ENCODE results near the gene TRAF3IP1. TPM values are rescaled to one million over a fixed set of nuclear protein-coding genes. Genes with fewer than 3 reads are reported as not detected.

Gene TRAF3IP1
- total and polyA plus RNA-seq, 2 donors, result 2.7 to 5.1 TPM

DNA sequence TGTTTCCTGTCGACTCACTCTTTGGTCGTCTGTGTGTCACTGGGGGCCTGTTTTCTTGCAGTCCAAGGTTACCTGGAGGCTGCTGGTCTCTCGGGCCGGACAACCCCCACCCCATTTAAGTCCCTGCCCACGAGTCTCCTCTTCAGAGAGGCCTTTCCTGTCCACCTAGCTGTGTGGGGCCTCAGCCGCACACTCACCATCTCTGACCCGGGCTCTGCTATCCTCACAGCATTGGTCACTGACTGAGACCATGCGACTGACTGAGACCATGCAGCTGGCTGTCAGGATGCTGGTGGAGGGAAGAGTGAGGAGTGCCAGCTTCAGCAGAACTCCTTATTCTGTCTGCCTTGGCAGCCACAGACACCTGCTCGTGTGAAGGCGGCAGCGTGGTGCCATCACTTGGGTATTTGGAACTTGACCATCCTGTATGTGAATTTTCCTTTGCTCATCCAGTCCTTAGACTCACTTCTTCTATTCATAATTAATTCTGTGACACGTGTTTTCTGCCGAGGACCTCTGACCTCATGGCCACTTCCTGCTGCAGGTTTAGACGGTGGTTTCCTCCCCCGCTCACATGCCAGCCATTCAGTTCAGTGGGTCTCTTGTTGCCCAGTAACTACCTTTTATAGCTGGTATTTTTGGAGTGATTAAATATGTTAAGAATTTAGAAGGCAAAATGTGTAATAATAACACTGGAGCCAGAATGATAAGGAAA lies 58.9 kb downstream of the TRAF3IP1 start:
- H3K4me1 ChIP-seq (ENCODE audit: control insufficient read depth in 2 of 2, insufficient read depth in 2 of 2, low read length in 2 of 2), result peaks cover 0 to 10% of the 10 kb centered on the region in 2 donors
- H3K27ac ChIP-seq (ENCODE audit: low read depth in 1 of 2, low read length in 1 of 2), result no peak overlapping the region
- 69% methylated on average over 15 of the region's 15 CpGs for WGBS

DNA sequence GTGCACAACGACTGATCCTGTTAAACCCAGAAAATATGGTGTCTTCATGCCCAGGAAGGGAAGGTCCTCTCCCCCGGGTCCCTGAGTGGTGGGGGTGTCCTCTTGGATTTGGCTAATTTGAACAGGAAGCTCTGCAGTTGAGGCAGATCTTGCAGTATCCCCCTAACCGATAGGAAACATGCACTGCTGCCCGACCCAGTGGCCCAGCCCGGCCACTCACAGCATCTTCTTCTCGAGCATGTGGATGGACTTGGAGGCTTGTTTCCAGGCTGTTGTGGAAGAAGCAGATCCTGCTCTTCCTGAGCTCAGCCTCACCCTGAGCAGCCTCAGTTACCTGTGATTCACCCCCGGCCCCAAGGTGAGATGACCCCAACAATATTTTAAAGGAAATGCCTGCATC lies 60.0 kb downstream of the TRAF3IP1 start:
- Histone ChIP-seq H3K36me3 (ENCODE audit: control insufficient read depth in 2 of 2, insufficient read depth in 2 of 2, low read length in 1 of 2) (no peaks in the 10 kb centered on the region), H3K27ac (ENCODE audit: low read depth in 1 of 2, low read length in 1 of 2) (no peak overlapping the region), H3K4me3 (ENCODE audit: low read length in 2 of 2) (no peak overlapping the region), H3K9me3 (ENCODE audit: control insufficient read depth in 2 of 2, insufficient read depth in 1 of 2, low read length in 1 of 2) (no peaks in the 10 kb centered on the region), H3K4me1 (ENCODE audit: control insufficient read depth in 2 of 2, insufficient read depth in 2 of 2, low read length in 2 of 2) (peaks cover 0 to 10% of the 10 kb centered on the region in 2 donors), H3K27me3 (ENCODE audit: control insufficient read depth in 2 of 2, insufficient read depth in 1 of 2, low read length in 1 of 2) (no peaks in the 10 kb centered on the region)
- 98% methylated on average over 7 of the region's 7 CpGs for WGBS
- DNase-seq (ENCODE audit: low read depth in 6 of 9, low spot score in 9 of 9), result no peak

More for the DNA sequence above, 58.9 kb downstream of the TRAF3IP1 start:
- H3K27me3 ChIP-seq (ENCODE audit: control insufficient read depth in 2 of 2, insufficient read depth in 1 of 2, low read length in 1 of 2), result no peaks in the 10 kb centered on the region
- no peaks in the 10 kb centered on the region for H3K36me3 ChIP-seq (ENCODE audit: control insufficient read depth in 2 of 2, insufficient read depth in 2 of 2, low read length in 1 of 2)
- no peaks in the 10 kb centered on the region for H3K9me3 ChIP-seq (ENCODE audit: control insufficient read depth in 2 of 2, insufficient read depth in 1 of 2, low read length in 1 of 2)
- no peak overlapping the region for H3K4me3 ChIP-seq (ENCODE audit: low read length in 2 of 2)
- DNase-seq (ENCODE audit: low read depth in 6 of 9, low spot score in 9 of 9), result peak in 1 of 9 donors; percentile 25

DNA sequence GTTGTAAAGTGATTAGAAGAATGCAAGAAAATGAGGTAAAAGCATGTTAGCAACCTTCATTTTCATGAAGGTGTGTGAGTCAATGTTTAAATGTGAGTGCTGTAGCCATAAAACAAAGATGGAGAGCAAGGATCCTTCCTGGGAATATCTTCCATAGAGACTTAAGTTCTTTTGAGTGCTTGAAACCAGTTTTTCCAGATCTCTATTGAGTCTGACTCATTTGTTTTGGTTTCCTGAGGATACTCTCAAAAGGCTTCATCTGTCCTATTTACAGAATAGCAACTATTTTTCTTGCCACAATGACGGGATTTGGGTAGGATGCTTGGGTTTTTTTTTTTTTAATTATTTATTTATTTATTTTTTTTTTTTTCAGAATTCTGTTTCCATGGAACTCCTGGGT lies 60.5 kb downstream of the TRAF3IP1 start:
- Histone ChIP-seq H3K9me3 (ENCODE audit: control insufficient read depth in 2 of 2, insufficient read depth in 1 of 2, low read length in 1 of 2) (no peaks in the 10 kb centered on the region), H3K4me3 (ENCODE audit: low read length in 2 of 2) (no peak overlapping the region), H3K36me3 (ENCODE audit: control insufficient read depth in 2 of 2, insufficient read depth in 2 of 2, low read length in 1 of 2) (no peaks in the 10 kb centered on the region), H3K4me1 (ENCODE audit: control insufficient read depth in 2 of 2, insufficient read depth in 2 of 2, low read length in 2 of 2) (peaks cover 0 to 10% of the 10 kb centered on the region in 2 donors), H3K27me3 (ENCODE audit: control insufficient read depth in 2 of 2, insufficient read depth in 1 of 2, low read length in 1 of 2) (no peaks in the 10 kb centered on the region), H3K27ac (ENCODE audit: low read depth in 1 of 2, low read length in 1 of 2) (no peak overlapping the region)
- no peak for DNase-seq (ENCODE audit: low read depth in 6 of 9, low spot score in 9 of 9)
- WGBS, result 90% methylated on average over 1 of the region's 1 CpG

DNA sequence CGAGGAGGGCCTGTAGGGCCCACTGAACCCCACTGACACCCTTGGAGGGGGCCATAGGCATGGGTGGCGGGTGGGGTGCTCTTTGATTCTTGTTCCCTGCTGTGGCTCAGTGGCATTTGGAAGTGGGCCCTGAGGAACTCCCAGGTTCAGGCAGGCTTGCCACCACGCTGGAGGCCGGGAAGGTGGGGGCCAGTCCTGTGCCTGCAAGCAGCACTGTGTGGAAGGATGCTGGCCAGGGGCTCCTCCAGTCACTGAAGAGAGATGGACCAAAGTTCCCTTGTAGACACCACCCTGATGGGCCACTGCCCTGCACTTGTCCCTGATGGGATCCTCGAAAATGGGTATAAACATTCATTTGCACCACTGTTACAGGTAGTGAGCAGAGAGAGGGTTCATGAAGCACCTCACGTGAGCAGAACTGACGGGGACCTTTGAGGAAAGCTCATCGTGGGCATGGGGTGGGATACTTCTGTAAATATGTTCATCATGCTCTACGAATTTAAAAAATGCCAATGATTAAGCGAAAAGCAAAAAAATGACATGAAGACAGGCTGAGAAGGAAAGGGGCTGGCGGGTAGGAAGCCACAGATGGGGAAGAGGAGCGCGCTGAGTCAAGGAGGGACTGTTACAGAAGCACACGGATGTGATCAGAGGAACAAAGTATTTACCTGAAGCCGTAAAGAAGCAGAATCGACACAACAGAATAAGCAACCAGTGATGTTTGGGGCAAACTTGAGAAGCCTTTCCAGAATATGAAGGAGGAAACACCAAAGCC lies 61.2 kb downstream of the TRAF3IP1 start:
- Histone ChIP-seq H3K4me3 (ENCODE audit: low read length in 2 of 2) (no peak overlapping the region), H3K9me3 (ENCODE audit: control insufficient read depth in 2 of 2, insufficient read depth in 1 of 2, low read length in 1 of 2) (no peaks in the 10 kb centered on the region), H3K4me1 (ENCODE audit: control insufficient read depth in 2 of 2, insufficient read depth in 2 of 2, low read length in 2 of 2) (peaks cover 0 to 10% of the 10 kb centered on the region in 2 donors), H3K27ac (ENCODE audit: low read depth in 1 of 2, low read length in 1 of 2) (no peak overlapping the region), H3K36me3 (ENCODE audit: control insufficient read depth in 2 of 2, insufficient read depth in 2 of 2, low read length in 1 of 2) (no peaks in the 10 kb centered on the region), H3K27me3 (ENCODE audit: control insufficient read depth in 2 of 2, insufficient read depth in 1 of 2, low read length in 1 of 2) (no peaks in the 10 kb centered on the region)
- no peak for DNase-seq (ENCODE audit: low read depth in 6 of 9, low spot score in 9 of 9)
- WGBS, result 50% methylated on average over 16 of the region's 16 CpGs

DNA sequence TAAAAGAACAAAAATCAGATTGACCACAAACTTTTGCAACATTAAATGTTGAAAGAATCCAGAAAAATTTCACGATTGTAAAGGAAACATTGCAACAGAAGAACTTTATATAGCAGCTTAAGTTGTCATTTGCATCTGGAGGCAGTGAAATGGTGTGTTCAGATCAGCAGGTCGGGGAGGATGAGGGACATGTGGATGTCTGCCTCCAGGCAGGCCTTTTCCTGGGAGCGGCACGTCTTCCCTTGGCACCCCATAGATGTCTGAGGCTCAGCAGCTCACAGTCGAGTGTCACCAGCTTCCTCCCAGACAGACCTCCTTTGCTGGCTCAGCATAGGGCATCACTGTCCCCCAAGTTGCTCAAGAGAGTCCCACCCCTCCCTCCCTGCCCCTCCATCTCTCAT lies 62.1 kb downstream of the TRAF3IP1 start:
- DNase-seq (ENCODE audit: low read depth in 6 of 9, low spot score in 9 of 9), result no peak
- 81% methylated on average over 5 of the region's 5 CpGs for WGBS
- Histone ChIP-seq H3K36me3 (ENCODE audit: control insufficient read depth in 2 of 2, insufficient read depth in 2 of 2, low read length in 1 of 2) (no peaks in the 10 kb centered on the region), H3K4me1 (ENCODE audit: control insufficient read depth in 2 of 2, insufficient read depth in 2 of 2, low read length in 2 of 2) (peaks cover 0 to 10% of the 10 kb centered on the region in 2 donors), H3K4me3 (ENCODE audit: low read length in 2 of 2) (no peak overlapping the region), H3K27me3 (ENCODE audit: control insufficient read depth in 2 of 2, insufficient read depth in 1 of 2, low read length in 1 of 2) (no peaks in the 10 kb centered on the region), H3K9me3 (ENCODE audit: control insufficient read depth in 2 of 2, insufficient read depth in 1 of 2, low read length in 1 of 2) (no peaks in the 10 kb centered on the region), H3K27ac (ENCODE audit: low read depth in 1 of 2, low read length in 1 of 2) (no peak overlapping the region)

DNA sequence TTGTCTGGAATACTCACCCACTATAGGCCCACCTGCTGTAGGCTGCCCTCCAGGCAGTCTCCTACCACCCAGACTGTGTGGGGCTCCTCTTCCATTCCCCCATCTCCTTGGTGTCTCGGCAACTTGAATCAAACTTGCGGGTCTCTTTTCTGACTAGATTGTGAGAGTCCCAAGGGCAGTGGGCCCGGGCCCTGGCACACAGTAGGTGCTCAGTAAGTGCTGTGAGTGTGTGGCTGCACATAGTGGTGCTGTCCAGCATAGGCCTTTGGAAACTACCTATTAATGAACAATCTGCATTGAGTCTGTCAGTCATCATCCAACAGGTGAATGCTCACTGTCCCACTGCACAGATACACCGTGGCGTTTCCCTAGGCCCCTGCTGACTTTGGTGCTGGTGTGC lies 62.8 kb downstream of the TRAF3IP1 start:
- no peaks in the 10 kb centered on the region for H3K9me3 ChIP-seq (ENCODE audit: control insufficient read depth in 2 of 2, insufficient read depth in 1 of 2, low read length in 1 of 2)
- peaks cover 0 to 10% of the 10 kb centered on the region in 2 donors for H3K4me1 ChIP-seq (ENCODE audit: control insufficient read depth in 2 of 2, insufficient read depth in 2 of 2, low read length in 2 of 2)
- DNase-seq (ENCODE audit: low read depth in 6 of 9, low spot score in 9 of 9), result no peak
- no peaks in the 10 kb centered on the region for H3K36me3 ChIP-seq (ENCODE audit: control insufficient read depth in 2 of 2, insufficient read depth in 2 of 2, low read length in 1 of 2)
- no peak overlapping the region for H3K27ac ChIP-seq (ENCODE audit: low read depth in 1 of 2, low read length in 1 of 2)
- no peak overlapping the region for H3K4me3 ChIP-seq (ENCODE audit: low read length in 2 of 2)
- no peaks in the 10 kb centered on the region for H3K27me3 ChIP-seq (ENCODE audit: control insufficient read depth in 2 of 2, insufficient read depth in 1 of 2, low read length in 1 of 2)
- 95% methylated on average over 5 of the region's 5 CpGs for WGBS

DNA sequence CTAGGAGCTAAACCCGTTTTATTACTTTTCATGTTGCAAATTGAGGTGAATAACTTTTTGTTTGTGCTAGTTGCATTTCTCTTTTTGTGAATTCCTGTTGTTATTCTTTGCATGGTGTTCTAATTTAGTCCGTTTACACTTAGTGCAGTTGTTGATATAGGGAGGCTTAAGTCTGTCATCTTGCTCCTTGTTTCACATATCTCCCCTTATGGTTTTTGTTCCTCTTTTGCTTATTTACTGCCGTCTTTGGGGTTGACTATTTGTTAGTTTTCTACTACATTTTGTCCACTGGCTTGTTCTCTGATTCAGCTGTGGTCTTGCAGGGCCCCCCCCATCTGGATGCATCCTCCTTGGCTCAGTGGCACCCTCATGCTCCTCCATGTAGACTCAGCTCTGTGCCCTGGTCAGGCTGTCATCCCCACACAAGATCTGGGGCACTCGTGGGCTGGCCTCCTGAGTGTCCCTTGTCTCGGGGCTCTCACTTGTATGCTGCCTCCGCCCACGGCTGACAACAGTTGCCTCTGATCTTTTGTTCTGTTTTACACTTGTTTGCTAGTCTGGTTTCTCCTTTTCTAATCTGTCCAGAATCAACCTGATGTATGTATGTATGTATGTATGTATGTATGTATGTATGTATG lies 63.5 kb downstream of the TRAF3IP1 start:
- DNase-seq (ENCODE audit: low read depth in 6 of 9, low spot score in 9 of 9), result no peak
- Histone ChIP-seq H3K4me1 (ENCODE audit: control insufficient read depth in 2 of 2, insufficient read depth in 2 of 2, low read length in 2 of 2) (peaks cover 0 to 7% of the 10 kb centered on the region in 2 donors), H3K9me3 (ENCODE audit: control insufficient read depth in 2 of 2, insufficient read depth in 1 of 2, low read length in 1 of 2) (no peaks in the 10 kb centered on the region), H3K4me3 (ENCODE audit: low read length in 2 of 2) (no peak overlapping the region), H3K27me3 (ENCODE audit: control insufficient read depth in 2 of 2, insufficient read depth in 1 of 2, low read length in 1 of 2) (no peaks in the 10 kb centered on the region), H3K27ac (ENCODE audit: low read depth in 1 of 2, low read length in 1 of 2) (no peak overlapping the region), H3K36me3 (ENCODE audit: control insufficient read depth in 2 of 2, insufficient read depth in 2 of 2, low read length in 1 of 2) (no peaks in the 10 kb centered on the region)
- 97% methylated on average over 7 of the region's 7 CpGs for WGBS

DNA sequence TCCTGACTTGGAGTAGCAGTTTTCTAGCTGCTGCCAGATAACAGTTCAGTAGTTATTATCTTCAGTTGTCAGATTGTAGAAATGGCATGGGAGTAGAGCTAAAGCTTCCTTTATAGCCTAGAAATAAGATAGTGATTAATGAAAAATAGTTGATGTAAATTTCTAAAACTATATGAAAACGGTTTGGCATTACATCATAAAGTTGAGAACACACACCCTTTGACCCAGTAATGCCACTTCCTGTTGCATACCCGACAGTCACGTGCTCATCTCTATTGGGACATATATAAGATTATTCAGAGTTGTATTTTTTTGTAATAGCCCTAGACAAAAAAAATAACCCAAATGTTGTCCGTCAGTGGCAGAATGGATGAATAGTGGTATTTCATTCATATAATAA lies 67.0 kb downstream of the TRAF3IP1 start:
- Histone ChIP-seq H3K27me3 (ENCODE audit: control insufficient read depth in 2 of 2, insufficient read depth in 1 of 2, low read length in 1 of 2) (no peaks in the 10 kb centered on the region), H3K36me3 (ENCODE audit: control insufficient read depth in 2 of 2, insufficient read depth in 2 of 2, low read length in 1 of 2) (no peaks in the 10 kb centered on the region), H3K4me3 (ENCODE audit: low read length in 2 of 2) (no peak overlapping the region), H3K9me3 (ENCODE audit: control insufficient read depth in 2 of 2, insufficient read depth in 1 of 2, low read length in 1 of 2) (no peaks in the 10 kb centered on the region), H3K27ac (ENCODE audit: low read depth in 1 of 2, low read length in 1 of 2) (no peak overlapping the region), H3K4me1 (ENCODE audit: control insufficient read depth in 2 of 2, insufficient read depth in 2 of 2, low read length in 2 of 2) (no peaks in the 10 kb centered on the region)
- DNase-seq (ENCODE audit: low read depth in 6 of 9, low spot score in 9 of 9), result no peak
- WGBS, result 87% methylated on average over 4 of the region's 4 CpGs

DNA sequence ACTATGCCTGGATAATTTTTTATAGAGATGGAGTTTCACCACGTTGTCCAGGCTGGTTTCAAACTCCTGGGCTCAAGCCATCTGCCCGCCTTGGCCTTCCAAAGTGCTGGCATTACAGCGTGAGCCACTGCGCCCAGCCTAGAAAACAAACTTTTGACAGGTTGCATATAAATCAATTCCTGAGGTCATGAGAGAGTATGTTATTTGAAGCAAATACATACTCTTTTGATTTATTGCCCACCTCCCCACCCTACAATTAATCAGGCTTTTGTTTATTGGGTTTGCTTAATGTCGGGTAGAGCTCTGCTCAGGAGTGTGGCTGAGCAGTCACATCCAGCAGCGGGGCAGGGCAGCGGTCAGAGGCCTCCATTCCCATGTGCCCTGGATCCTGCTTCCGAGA lies 68.5 kb downstream of the TRAF3IP1 start:
- no peaks in the 10 kb centered on the region for H3K27me3 ChIP-seq (ENCODE audit: control insufficient read depth in 2 of 2, insufficient read depth in 1 of 2, low read length in 1 of 2)
- no peak overlapping the region for H3K27ac ChIP-seq (ENCODE audit: low read depth in 1 of 2, low read length in 1 of 2)
- no peak for DNase-seq (ENCODE audit: low read depth in 6 of 9, low spot score in 9 of 9)
- no peaks in the 10 kb centered on the region for H3K9me3 ChIP-seq (ENCODE audit: control insufficient read depth in 2 of 2, insufficient read depth in 1 of 2, low read length in 1 of 2)
- WGBS, result 79% methylated on average over 8 of the region's 8 CpGs
- no peaks in the 10 kb centered on the region for H3K36me3 ChIP-seq (ENCODE audit: control insufficient read depth in 2 of 2, insufficient read depth in 2 of 2, low read length in 1 of 2)
- H3K4me3 ChIP-seq (ENCODE audit: low read length in 2 of 2), result no peak overlapping the region
- H3K4me1 ChIP-seq (ENCODE audit: control insufficient read depth in 2 of 2, insufficient read depth in 2 of 2, low read length in 2 of 2), result no peaks in the 10 kb centered on the region

Measured in thymus (tissue), 11 donors.